Kidney tubule cell (primary cell): Measurements from ENCODE around the gene CXCL11.
"Not testable (repeated sequence)": the region's sequence is repeated elsewhere in the genome, so short reads cannot be mapped to it uniquely, and the experiment has no call there.

Experiments
- DNase-seq: peaks from one replicate; pipeline ENCODE4 v3.0.0-alpha.2; 2018; ENCODE audit warnings: low spot score

CXCL11 gene

DNA sequence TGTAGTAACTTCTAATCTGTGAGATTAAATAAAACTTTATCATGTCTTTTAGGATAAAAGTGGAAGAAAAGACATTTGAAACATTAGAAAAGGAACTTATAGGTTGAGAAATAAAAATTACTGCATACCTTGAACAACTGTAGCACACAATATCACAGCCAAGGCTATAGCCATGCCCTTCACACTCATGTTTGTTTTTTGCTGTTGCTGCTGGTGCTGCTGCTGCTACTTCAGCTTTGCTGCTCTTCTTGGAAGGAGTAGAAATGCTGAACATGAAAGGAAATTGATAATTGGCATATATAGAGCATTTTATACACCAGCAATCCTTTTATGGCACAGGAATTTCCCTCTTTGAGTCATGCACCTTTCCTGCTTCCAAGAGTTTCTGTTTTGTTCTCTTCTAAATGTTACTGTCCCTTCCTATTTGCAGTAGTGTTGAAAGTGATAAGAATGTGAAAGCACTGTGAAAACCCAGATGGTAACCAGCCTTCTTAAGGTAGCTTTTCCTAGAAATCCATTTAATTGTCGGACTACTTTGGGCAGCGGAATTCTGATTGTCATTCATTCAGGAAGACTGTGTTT is at the start of gene CXCL11:
CXCL11 (minus strand) TSS at position 272 of the 582 bp plus-strand sequence; CDS start at position 189, 83 bp downstream.
- peak; percentile 38 for DNase-seq

DNA sequence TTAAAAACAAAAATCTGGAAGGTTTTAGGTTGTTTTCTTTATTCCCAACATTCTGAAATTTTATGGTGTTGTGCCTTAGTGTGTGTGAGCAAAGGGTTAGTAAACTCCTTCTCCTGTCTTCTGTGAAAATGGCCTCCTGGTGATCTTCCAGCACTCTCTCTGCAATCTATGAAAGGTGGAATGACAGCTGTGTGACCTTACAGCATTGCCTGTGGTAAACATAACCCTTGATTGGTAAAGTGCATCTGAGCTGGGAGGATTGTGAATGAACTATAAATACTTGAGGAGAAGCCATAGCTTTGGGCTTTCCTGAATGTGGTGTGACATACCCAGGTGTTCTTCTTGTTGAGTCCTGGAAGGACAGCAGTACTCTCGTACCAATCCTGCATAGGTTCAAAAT is 48.7 kb upstream of the CXCL11 start:
- no peak for DNase-seq

DNA sequence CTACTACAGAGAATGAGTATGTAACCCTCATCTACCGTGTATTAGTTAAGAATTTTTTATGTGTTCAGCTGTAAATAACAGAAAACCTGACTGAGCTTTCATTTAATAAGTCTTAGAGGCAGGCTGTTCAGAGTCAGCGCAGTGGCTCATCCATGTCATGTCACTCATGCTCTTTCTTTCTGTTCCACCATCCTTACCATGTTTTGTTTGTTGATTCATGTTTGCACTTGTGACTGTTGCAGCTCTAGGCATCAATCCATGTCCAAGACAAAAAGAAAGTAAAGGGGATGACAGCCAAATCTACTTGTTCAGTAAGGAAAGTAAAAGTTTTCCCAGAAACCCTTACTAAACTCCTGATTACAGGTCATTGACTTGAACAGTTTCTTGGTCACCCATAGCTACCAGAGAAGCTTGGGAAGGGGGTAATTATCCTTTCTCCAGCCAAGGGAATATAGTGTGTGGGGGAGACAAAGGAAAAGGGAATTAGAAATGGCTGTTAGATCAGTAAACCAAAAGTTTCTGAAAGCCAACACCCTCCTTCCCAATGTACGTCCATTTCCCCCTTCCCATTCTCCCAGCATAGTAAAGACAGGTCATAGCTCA is 47.6 kb upstream of the CXCL11 start:
- DNase-seq, result peak; percentile 9

DNA sequence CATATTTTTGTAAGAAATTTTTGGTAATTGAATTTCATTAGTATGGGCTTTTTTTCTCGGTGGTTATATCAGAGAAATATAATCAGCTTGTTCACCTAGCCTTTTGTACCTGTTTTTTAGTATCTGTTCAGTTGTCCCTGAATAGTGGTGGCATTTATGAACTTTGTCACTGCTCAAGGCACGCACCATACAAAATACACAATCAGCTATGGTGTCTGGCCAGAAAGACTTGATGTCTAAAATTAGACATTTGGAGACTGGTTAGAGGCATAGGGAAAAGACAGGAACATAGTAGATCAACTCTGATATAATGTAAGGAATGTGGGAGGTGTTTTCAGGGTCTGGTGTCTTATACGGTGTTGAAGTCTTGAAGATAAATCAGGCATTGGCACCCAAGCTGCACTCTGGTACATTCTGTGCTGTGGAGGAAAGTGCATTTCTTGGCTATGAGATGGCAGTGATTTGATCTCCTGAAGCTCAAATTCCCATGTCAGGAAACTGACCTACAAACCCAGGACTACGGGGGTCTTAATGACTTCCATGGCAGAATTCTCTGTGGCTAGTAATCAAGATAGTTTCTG is 42.3 kb upstream of the CXCL11 start:
- DNase-seq, result no peak

DNA sequence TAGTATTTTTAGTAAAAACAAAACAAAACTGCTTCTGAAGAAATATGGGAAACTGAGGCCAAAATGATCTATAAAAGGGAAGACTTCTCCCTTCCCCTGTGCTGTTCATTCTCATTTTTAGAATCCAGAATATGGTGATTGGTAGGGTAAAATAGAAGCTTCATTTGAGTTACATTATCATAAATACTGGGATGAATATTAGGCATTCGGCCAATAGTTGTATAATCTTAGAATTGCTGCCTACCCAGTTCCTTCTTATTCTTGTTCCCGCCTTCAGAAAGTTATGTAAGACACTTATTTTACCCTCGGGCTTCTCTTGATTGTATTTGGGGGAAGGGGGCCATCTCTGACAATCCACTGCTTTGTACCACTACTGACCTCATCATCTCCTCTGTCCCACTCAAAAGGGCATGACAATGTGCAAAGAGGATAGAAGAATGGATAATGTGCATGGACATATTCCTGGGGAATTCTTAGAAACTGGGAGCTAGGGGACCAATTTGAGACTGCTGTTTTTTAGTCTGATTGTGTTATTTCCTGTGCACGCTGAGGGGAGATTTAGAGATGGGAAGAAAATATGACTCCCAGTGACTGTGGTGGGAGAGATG is 39.2 kb upstream of the CXCL11 start:
- DNase-seq, result no peak

DNA sequence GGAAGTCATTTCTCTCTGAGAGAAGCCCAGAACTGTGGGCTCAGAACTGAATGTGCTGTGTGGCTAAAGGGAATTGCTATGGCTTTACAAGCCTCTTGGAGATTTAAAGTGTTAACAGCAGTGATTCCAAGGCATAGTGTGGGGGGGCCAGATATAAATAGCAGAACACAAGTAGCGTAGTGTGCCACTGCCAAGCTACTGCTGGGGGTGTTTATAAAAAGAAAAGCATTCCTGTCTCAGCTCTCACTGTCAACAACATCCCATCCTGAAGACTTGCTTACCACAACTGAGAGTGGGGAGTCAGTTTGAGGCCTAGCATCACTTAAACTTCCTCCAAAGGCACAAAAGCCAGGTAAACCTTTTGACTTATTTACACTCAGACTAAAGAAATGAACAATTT is 38.6 kb upstream of the CXCL11 start, which contains the start of gene ART3:
ART3 (plus strand) TSS at position 242 of the 400 bp plus-strand sequence. CDS start 1,181 bp downstream, outside the sequence.
- no peak for DNase-seq

DNA sequence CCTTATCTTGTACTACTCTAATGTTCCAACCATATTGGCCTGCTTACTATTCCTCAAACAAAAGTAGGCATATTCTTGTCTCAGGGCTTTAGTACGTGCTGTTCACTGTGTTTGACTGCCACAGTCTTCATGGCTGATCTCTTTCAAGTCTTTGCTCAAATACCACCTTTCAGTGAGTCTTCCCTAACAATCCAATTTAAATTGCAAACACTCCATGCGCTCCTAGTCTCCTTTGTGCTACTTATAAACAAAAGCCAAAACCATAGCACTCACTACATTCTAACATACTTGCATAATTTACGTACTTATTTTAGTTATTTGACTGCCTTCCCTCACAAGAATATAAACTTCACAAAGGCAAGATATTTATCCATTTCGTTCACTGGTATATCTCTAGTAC is 36.9 kb upstream of the CXCL11 start:
- DNase-seq, result no peak

DNA sequence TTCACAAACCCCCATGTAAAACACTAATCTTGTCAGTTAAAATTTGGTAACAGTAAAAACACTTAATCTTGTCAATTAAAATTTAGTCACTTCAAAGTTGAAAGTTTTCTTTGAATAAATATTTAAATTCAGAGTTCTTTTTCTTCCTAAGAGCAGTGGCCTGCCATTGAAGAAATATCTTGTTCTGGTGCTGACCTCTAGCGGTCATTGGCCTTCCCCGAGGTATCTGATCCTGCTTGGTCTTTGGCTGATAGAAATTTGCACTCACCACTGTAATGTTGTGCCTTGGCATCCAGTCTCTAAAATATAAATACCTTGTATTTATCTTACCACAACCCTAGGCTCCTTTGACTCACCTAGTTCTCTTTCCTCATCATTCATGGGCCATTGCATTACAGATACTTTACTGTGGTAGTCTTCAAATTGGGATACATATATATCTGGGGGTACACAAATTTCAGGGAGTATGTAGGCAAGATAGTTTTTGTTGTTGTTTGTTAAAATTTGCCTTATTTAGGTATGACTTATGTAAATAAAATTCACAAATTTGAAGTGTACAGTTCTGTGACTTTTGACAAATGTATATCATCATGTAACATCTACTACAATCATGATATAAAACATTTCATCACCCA is 31.9 kb upstream of the CXCL11 start:
- peak; percentile 70 for DNase-seq

DNA sequence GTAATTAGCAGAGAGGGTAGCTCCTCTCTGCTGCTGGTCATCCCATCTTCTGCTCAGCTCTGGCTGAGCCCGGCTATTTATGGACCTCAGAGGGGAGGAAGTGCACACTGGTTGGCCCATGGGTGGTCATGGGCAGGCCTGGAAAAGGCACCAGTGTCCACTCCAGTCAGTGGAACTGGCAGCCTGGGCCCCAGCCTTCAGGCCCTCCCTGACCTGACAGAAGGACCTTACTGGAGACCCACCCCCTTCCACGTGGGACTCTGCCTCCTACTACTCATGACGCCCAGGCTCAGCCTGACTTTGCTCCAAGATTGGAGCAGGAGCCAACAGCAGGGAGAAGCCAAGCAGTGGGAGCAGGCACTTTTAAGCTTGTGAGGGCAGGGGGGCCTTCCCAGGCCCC is 30.7 kb upstream of the CXCL11 start:
- DNase-seq, result no peak

DNA sequence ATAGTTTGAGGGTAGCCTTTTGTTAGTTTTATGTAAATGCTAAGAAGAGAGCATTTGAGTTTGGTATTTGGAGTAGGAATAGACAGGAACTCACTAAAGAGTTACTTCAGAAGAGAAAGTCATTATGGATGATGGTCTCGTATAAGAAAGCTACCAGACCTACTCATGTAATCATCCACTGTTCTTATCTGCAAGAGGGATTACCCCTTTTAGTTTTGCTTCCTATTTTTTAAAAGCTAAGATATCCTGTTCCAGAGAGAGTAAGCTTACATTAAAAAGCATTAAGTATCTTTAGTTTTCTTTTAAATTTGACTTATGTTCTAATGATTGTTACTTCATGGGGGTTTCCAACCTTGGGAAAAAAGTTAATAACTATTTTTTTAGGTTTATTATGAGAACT is 26.1 kb upstream of the CXCL11 start:
- DNase-seq, result no peak

DNA sequence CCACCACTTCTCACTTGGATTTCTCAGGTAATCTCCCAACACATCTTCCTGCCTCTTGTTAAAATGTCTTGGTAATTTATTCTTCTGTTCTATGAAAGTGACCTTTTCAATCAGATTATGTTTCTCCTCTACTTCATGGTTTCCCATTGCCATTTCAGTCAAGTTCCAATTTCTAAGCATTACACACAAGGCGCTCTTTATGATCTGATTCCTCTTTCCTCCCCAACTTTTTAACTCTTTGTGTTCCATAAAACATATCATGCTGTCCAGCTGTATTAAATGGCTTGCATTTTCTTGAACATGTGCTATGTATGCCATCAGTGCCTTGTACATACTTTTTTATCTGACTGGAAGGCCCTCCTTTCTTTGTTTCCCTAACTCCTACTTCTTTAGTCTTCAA is 25.6 kb upstream of the CXCL11 start:
- no peak for DNase-seq

DNA sequence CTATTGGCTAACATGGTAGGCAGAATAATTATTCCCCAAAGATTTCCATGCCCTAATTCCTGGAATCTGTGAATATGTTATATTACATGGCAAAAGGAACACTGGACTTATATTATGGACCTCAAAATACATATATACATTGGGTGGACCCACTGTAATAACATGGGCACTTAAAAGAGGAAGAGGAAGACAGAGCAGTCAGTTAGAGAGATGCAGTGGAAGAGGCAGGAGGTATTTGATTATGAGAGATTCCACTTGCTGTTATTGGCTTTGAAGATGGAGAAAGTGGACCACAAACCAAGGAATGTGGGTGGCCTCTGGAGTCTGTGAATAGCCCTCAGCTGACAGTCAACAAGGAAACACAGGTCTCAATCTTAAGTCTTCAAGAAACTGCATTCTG is 24.6 kb upstream of the CXCL11 start:
- DNase-seq, result no peak

DNA sequence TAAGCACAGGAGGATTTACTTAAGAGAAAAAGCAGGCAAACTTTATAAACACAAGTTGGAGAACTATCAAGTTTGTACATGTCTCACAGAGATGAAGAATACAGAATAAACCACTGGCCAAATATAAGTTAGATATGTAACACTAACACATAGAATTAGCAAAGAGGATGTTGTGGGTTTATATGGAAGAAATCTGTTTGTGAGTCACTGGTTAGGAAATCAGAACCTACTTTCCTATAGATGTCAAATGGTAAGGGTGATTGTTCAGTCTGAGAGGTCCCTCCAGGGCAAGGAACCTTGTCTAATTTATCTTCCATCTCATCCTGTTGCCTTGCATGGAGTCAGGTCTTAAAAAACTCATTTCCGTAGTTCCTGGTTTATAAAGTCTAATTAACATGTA is 23.9 kb upstream of the CXCL11 start:
- no peak for DNase-seq

DNA sequence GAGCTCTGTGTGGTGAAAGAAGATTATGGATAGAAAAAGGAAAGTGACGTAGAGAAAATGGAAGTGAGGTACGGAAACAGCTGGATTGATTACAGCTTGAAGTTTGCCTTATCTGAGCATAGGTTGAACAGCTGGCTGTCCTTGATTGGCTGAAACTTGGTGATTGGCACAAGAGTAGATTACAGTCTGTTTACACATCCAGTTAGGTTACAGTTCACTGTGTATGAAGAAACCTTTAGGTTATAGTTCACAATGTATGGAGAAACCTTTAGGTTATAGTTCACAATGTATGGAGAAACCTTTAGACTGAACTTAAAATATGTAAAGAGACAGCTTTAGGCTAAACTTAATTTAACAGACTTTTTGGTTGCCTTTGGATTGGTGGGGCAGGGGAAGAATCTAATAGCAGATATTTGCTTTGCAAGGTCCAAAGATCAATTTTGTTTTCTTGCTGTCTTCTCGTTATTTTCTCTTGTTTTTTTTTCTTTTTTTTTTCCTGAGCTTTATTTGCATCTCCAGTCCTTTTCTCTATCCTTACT is 23.1 kb upstream of the CXCL11 start:
- DNase-seq, result no peak

DNA sequence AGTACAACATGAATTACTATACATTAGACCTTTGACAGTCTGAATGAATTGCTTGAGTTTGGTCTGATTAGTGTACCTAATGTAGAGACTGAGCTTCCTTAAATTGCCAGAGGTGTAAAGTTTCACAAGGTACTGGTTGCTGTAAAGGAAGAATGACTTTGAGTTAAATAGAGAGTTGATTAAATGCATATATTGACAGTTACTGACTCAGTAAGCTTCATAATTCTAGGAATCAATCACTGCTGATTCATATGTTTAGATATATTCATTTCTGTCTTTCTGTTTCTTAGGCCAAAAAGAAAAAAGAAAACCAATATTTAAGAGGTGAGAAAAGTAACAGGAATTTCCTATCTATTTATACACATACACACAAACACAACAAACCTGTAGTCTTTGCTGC is 22.4 kb upstream of the CXCL11 start:
- no peak for DNase-seq

DNA sequence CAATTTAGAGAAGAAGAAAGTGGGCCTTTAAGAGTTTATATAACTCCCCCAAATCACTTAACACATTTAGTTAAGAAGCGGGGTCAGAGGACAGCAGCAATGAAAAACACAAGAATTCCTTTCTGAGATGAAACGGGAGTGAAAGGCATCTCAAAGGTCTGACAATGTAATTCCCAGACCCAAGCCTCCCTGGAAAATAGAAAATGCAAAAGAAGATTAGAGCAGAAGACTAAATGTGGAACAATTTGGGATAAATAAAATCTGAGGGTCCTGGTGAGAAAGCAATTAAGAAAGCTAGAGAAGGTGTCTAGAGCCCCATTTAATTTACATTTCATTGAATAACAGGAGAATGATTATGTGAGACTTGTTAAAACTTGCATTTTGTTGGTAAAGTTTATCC is 19.6 kb upstream of the CXCL11 start:
- no peak for DNase-seq

DNA sequence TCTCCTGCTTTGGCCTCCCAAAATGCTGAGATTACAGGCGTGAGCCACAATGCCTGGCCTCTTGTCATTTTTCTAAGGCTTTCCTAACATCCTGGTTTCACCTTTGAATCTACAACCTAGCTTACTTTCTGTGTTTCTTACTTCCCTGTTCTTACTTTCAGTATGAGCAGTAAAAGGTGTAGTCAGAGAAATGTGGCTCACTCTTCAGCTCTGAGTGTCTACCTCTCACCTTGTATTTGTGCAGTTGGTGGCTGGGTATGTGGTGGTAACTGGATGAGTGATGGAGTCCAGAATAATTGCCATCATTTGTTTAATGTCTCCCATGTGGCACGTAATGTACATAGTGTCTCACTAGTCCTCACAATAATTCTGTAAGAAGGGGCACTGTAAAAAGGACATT is 19.1 kb upstream of the CXCL11 start:
- peak; percentile 13 for DNase-seq

DNA sequence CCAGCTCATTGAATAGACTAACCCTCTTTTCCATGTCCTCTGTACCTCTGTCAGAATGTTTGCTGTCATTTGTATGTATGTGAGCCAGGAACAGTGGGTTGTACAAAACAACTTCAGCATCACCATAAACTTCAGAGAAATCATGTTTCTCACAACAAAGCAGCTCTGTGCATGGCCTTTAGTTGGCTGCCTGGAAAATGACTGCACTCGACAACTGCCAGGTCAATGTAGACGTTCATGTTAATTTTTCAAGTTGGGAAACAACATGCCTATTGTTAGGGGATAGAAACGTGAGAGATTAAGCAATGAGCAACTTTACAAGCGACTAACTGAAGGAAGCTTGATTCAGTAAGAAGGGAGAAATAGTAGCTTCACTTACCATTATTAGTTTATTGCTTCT is 17.9 kb upstream of the CXCL11 start:
- DNase-seq, result no peak

DNA sequence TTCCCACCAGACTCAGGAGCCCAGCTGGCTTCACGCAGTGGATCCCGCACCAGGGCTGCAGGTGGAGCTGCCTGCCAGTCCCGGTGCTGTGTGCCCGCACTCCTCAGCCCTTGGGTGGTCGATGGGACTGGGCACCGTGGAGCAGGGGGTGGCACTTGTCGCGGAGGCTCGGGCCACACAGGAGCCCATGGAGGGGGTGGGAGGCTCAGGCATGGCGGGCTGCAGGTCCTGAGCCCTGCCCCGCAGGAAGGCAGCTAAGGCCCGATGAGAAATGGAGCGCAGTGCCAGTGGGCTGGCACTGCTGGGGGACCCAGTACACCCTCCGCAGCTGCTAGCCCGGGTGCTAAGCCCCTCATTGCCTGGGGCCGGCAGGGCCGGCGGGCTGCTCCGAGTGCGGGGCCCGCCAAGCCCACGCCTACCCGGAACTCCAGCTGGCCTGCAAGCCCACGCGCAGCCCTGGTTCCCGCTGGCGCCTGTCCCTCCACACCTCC is 14.7 kb upstream of the CXCL11 start:
- DNase-seq, result not testable (repeated sequence)

DNA sequence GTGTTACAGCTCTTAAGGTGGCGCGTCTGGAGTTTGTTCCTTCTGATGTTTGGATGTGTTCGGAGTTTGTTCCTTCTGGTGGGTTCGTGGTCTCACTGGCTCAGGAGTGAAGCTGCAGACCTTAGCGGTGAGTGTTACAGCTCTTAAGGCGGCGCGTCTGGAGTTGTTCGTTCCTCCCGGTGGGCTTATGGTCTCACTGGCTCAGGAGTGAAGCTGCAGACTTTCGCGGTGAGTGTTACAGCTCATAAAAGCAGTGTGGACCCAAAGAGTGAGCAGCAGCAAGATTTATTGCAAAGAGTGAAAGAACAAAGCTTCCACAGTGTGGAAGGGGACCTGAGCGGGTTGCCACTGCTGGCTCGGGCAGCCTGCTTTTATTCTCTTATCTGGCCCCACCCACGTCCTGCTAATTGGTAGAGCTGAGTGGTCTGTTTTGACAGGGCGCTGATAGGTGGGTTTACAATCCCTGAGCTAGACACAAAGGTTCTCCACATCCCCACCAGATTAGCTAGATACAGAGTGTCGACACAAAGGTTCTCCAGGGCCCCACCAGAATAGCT is 14.1 kb upstream of the CXCL11 start:
- DNase-seq, result not testable (repeated sequence)

DNA sequence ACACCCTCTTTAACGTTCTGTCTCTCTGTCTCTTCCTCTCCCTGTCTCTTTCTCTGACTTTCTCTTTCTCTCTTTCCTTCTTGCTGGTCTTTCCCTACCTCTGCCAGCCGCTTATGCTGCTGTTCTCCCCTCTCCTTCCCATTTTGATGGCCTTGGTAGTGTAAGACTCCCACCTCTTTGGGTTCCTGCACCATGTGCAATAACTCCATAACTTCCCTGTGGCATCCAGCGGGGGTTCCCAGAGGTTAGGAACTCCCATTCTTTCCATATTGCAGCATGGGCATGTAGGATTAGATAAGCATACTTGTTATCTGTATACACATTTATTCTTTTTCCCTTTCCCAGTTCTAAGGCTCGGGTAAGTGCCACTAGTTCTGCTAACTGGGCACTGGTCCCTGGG is 8.8 kb upstream of the CXCL11 start:
- DNase-seq, result not testable (repeated sequence)

DNA sequence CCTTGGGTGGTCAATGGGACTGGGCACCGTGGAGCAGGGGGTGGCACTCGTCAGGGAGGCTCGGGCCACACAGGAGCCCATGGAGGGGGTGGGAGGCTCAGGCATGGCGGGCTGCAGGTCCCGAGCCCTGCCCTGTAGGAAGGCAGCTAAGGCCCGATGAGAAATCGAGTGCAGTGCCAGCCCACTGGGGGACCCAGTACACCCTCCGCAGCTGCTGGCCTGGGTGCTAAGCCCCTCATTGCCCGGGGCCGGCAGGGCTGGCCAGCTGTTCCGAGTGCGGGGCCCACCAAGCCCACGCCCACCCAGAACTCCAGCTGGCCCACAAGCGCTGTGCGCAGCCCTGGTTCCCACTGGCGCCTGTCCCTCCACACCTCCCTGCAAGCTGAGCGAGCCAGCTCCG is 7.4 kb upstream of the CXCL11 start:
- not testable (repeated sequence) for DNase-seq
